Vagina (tissue), 2 donors: ENCODE measurements around the gene BORCS8. TPM values are rescaled to one million over a fixed set of nuclear protein-coding genes. Genes with fewer than 3 reads are reported as not detected.
"Not testable (repeated sequence)": the region's sequence is repeated elsewhere in the genome, so short reads cannot be mapped to it uniquely, and the experiment has no call there.

Source experiments
- DNase-seq, 2 donors: peaks; one replicate each; pipeline ENCODE4 v3.0.0-alpha.2; 2017; ENCODE audit errors: extremely low spot score in 2 of 2
- H3K27ac ChIP-seq: fragments of 200-600 bp; sonication (generic); one replicate; pipeline ENCODE4 v1.5.1; 2019
- H3K27me3 ChIP-seq: fragments of 200-600 bp; sonication (generic); one replicate; pipeline ENCODE4 v1.5.1; 2019
- H3K36me3 ChIP-seq, 2 donors: fragments of 200-600 bp; sonication (generic); one replicate each; pipeline ENCODE4 v1.5.1; 2017 to 2019
- H3K4me1 ChIP-seq: fragments of 200-600 bp; sonication (generic); one replicate; pipeline ENCODE4 v1.5.1; 2019
- H3K4me3 ChIP-seq, 2 donors: fragments of 200-600 bp; sonication (generic); 1 replicate in 1 of 2; 2 replicates in 1 of 2; pipeline ENCODE4 v1.5.1; 2016 to 2019
- H3K9me3 ChIP-seq: fragments of 200-600 bp; sonication (generic); one replicate; pipeline ENCODE4 v1.5.1; 2019
- CTCF ChIP-seq, 3 experiments: fragments of 450-650 bp in 2 of 3; fragments of 200-600 bp in 1 of 3; sonication (generic) in 1 of 3; IDR thresholded peaks; one replicate each; pipeline ENCODE4 v1.5.1; 2017 to 2019; ENCODE audit warnings: antibody characterized with exemption in 3 of 3, mild to moderate bottlenecking in 2 of 3, moderate library complexity in 2 of 3
- POLR2A ChIP-seq, 2 donors: fragments of 450-650 bp; IDR thresholded peaks; one replicate each; pipeline ENCODE4 v1.6.1; 2017; ENCODE audit warnings: antibody characterized with exemption in 2 of 2, mild to moderate bottlenecking in 2 of 2, moderate library complexity in 2 of 2
- POLR2AphosphoS5 ChIP-seq, 2 donors: sonication (generic); formaldehyde crosslinking; IDR thresholded peaks; one replicate each; pipeline ENCODE4 v1.9.0; 2017; ENCODE audit warnings: antibody characterized with exemption in 2 of 2, mild to moderate bottlenecking in 2 of 2, low read depth in 1 of 2; ENCODE audit not compliant: insufficient read depth in 1 of 2
- intact Hi-C: fragments of 100-400 bp; cut with DNase I; formaldehyde crosslinking; loops from one replicate; pipeline ENCODE4 v1.15.1; 2023
- total RNA-seq: library from RNA; depleted of rRNA; stranded (reverse); fragments of >200 nt; gene quantifications from one replicate; pipeline ENCODE4 v1.2.3, GENCODE V29; 2016

BORCS8 gene
- total RNA-seq, 1 donor from 2014 or later = 18.9 TPM

- intact Hi-C loops = loop anchor here (5.0 kb wide), 1 partner anchor 78 kb away; the partner anchor contains the start of gene SLC25A42
- Histone ChIP-seq H3K36me3 (no peaks in the 10 kb centered on the region), H3K4me3 (no peak overlapping the region), H3K9me3 (no peaks in the 10 kb centered on the region), H3K27ac (no peak overlapping the region), H3K4me1 (peaks cover 22% of the 10 kb centered on the region), H3K27me3 (no peaks in the 10 kb centered on the region)
- DNase-seq = no peak
- TF ChIP-seq CTCF (IDR thresholded peaks at IDR 0.05) (no peak), POLR2A (IDR thresholded peaks at IDR 0.05) (no peak), POLR2AphosphoS5 (IDR thresholded peaks at IDR 0.05; ENCODE audit: insufficient read depth in 1 of 2, low read depth in 1 of 2) (no peak)
Measured at GRCh38 chr19:19139876-19140229, 52.1 kb downstream of the BORCS8 start.

- Histone ChIP-seq H3K27me3 (no peaks in the 10 kb centered on the region), H3K27ac (peak within 1 kb of the TSS; percentile 72), H3K9me3 (no peaks in the 10 kb centered on the region), H3K4me1 (peaks cover 28% of the 10 kb centered on the region), H3K36me3 (no peaks in the 10 kb centered on the region), H3K4me3 (peak within 1 kb of the TSS; percentile 68 to 95)
- TF ChIP-seq POLR2AphosphoS5 (IDR thresholded peaks at IDR 0.05; ENCODE audit: insufficient read depth in 1 of 2, low read depth in 1 of 2) (peak; percentile 89 to 91), CTCF (IDR thresholded peaks at IDR 0.05) (no peak), POLR2A (IDR thresholded peaks at IDR 0.05) (peak in 1 of 2 donors; percentile 48)
- DNase-seq = peak in 1 of 2 donors; percentile 98
- intact Hi-C loops = loop anchor here (5.0 kb wide), 1 partner anchor 76 kb away; the partner anchor contains the start of gene SLC25A42
Measured at GRCh38 chr19:19138109-19138981, 53.6 kb downstream of the BORCS8 start, which contains the start of gene TMEM161A. Gene TMEM161A (minus strand): TSS chr19:19138478. CDS start chr19:19138428, 50 bp downstream.

GRCh38 chr19:19137556-19138108 is 54.3 kb downstream of the BORCS8 start:
- peak overlapping the region; percentile 72 for H3K27ac ChIP-seq

GRCh38 chr19:19135713-19136112 is 56.2 kb downstream of the BORCS8 start:
- not testable (repeated sequence) for H3K27ac ChIP-seq, DNase-seq, H3K36me3 ChIP-seq, H3K27me3 ChIP-seq, H3K4me3 ChIP-seq, H3K9me3 ChIP-seq
- peaks cover 28% of the 10 kb centered on the region for H3K4me1 ChIP-seq
- intact Hi-C loops = loop anchor here (5.0 kb wide), 1 partner anchor 73 kb away; the partner anchor contains the start of gene SLC25A42

More at GRCh38 chr19:19137556-19138108, 54.3 kb downstream of the BORCS8 start:
- intact Hi-C loops = loop anchor here (5.0 kb wide), 1 partner anchor 75 kb away; the partner anchor contains the start of gene SLC25A42
- DNase-seq = no peak
- TF ChIP-seq POLR2AphosphoS5 (IDR thresholded peaks at IDR 0.05; ENCODE audit: insufficient read depth in 1 of 2, low read depth in 1 of 2) (no peak), CTCF (IDR thresholded peaks at IDR 0.05) (no peak), POLR2A (IDR thresholded peaks at IDR 0.05) (no peak)
- no peaks in the 10 kb centered on the region for H3K36me3 ChIP-seq
- H3K4me3 ChIP-seq = peak overlapping the region; percentile 68 to 95
- H3K9me3 ChIP-seq = no peaks in the 10 kb centered on the region
- peaks cover 28% of the 10 kb centered on the region for H3K4me1 ChIP-seq
- H3K27me3 ChIP-seq = no peaks in the 10 kb centered on the region

GRCh38 chr19:19134687-19135158 is 57.2 kb downstream of the BORCS8 start:
- no peak for TF ChIP-seq POLR2A (IDR thresholded peaks at IDR 0.05)
- TF ChIP-seq POLR2AphosphoS5 (IDR thresholded peaks at IDR 0.05; ENCODE audit: insufficient read depth in 1 of 2, low read depth in 1 of 2) = no peak
- TF ChIP-seq CTCF (IDR thresholded peaks at IDR 0.05) = no peak
- DNase-seq = no peak
- intact Hi-C loops = loop anchor here (5.0 kb wide), 1 partner anchor 72 kb away; the partner anchor contains the start of gene SLC25A42

More at GRCh38 chr19:19134687-19135158, 57.2 kb downstream of the BORCS8 start:
- H3K4me3 ChIP-seq = no peak overlapping the region
- peaks cover 0 to 7% of the 10 kb centered on the region in 2 donors for H3K36me3 ChIP-seq
- no peaks in the 10 kb centered on the region for H3K9me3 ChIP-seq
- no peaks in the 10 kb centered on the region for H3K27me3 ChIP-seq
- H3K4me1 ChIP-seq = peaks cover 28% of the 10 kb centered on the region
- H3K27ac ChIP-seq = no peak overlapping the region
